ENCODE results near the gene L1TD1.
"Not testable (repeated sequence)": the region's sequence is repeated elsewhere in the genome, so short reads cannot be mapped to it uniquely, and the experiment has no call there.

The L1TD1 gene

DNA sequence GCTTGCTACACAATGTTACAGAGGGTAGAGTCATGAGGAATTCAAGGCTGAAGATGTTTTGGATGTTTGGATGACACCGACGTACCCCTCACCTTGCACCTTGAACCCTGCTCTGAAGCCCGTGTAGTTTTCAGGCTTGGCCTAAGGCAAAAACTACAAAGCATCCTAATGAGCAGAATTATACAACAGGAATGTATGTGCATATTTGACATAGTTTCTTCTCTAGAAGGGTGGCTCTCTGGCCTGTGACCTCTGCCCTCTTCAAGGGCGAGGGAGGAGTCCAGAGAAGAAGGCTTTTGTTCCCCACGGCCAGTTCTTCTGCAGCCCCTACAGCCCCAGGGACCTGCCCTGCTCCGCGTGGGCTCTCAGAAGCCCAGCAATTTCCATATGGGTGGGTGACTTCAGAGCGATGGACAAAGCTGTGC, 43.3 kb downstream of the L1TD1 start:
- DNase-seq, result no peak

DNA sequence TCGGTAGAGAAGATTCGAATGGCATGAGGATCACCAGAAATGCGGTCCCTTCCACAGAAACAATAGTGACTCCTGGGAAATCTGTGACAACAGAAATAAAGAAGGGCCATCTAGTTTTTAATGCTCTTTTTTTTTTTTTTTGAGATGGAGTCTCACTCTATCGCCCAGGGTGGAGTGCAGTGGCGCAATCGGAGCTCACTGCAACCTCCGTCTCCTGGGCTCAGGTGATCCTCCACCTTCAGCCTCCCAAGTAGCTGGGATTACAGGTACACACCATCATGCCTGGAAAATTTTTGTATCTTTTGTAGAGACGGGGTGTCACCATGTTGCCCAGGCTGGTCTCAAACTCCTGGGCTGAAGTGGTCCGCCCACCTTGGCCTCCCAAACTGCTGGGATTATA, 43.9 kb downstream of the L1TD1 start:
- no peak for DNase-seq

DNA sequence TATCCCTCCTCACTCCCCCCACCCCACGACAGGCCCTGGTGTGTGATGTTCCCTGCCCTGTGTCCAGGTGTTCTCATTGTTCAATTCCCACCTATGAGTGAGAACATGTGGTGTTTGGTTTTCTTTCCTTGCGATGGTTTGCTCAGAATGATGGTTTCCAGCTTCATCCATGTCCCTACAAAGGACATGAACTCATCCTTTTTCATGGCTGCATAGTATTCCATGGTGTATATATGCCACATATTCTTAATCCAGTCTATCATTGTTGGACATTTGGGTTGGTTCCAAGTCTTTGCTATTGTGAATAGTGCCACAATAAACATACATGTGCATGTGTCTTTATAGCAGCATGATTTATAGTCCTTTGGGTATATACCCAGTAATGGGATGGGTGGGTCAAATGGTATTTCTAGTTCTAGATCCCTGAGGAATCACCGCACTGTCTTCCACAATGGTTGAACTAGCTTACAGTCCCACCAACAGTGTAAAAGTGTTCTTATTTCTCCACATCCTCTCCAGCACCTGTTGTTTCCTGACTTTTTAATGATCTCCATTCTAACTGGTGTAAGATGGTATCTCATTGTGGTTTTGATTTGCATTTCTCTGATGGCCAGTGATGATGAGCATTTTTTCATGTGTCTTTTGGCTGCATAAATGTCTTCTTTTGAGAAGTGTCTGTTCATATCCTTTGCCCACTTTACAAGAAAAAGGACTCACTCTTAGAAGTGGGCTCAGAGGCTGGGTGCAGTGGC, 45.2 kb downstream of the L1TD1 start:
- not testable (repeated sequence) for DNase-seq

DNA sequence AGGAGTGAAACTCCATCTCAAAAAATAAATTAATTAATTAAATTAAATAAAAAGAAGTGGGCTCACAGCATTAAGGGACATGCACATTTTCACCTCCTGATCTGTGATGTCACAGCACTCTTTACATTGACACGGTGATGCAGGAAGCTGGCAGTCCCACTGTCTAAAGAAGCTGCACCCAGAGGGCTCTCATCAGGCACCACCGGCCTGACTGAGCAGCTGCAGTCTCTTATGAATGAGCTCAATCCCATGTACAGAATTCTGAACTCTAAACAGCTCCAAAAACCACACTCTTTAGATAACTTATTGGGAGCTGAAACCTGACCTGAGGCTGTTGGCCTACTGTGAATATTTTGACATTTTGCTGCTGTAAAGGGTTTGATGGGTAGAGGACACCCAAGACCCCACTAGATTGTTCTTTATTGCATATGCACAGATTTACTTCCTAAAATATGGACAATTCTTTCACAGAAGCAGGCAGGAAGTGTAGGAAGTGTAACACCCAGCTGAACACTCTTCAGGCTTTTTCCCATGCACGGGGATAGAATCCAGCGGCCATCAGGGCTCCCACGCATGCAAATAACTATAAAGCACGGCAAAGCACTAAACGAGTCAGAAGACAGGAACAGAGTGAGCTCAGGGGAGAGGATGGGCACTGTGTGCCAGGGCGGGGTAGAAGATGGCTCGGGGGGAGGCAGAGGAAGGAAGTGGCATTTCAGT, 46.2 kb downstream of the L1TD1 start:
- DNase-seq, result no peak

- DNase-seq, result peak; percentile 64
Observed at GRCh38 chr1:62241371-62242131, 46.9 kb downstream of the L1TD1 start.

DNA sequence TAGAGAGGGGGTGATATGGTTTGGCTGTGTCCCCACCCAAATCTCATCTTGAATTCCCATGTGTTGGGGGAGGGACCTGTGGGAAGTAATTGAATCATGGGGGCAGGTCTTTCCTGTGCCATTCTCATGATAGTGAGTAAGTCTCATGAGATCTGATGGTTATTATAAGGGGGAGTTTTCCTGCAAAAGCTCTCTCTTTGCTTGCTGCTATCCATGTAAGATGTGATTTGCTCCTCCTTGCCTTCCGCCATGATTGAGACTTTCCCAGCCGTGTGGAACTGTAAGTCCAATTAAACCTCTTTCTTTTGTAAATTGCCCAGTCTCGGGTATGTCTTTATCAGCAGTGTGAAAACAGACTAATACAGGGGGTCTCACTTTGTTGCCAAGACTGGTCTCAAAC, 49.7 kb downstream of the L1TD1 start:
- not testable (repeated sequence) for DNase-seq

DNA sequence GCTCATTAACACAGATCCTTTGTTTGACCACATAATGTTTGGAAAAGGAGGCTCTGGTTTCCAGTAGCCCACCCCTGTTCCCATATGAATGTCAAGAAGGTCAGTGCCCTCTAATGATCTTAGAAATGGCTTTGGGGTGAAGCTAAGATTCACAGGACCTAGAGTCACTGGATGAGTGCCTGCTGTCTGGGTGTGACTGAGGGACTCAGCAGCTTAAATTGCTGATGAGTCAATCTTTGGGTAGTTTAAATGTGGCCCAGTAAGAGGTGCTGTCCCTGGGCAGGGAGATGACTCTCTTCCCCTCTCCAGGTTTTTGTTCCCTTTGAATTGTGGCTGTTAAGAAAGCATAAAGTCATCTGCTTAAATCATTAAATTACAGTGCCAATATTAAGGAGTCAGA, 50.6 kb downstream of the L1TD1 start:
- no peak for DNase-seq

DNA sequence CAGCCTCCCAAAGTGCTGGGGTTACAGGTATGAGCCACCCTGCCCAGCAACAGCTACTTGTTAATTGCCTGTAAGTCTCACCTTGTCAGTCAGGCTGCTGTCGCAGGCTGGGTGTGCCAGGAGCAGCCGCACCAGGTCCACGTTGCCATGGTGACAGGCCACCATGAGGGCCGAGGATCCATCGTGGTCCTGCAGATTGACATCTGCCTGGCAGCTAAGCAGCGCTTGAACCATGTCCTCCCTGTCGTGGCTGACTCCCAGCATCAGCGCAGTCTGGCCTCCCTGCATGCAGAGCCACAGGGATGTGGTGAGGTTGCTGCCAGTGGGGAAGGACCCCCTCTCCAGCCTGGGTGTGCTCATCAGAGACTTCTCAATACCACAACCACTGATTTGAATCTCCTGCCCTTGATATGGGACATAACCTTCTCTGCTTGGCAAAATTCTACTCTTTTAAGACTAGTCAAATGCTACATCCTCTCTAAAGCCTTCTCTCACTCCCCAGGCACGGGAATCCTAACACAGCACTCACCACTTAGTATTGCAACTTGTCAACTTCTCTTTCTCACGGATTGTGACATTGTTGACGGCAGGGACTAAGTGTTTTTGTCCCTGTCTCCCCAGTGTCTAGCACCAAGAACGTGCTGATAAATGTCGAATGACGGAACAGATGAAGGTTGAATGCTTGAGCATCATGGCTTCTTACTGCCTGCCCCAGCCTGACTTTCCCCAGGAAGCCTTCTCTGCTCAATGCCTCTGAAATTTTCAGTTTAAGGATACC, 52.9 kb downstream of the L1TD1 start:
- DNase-seq, result peak; percentile 23

- peak; percentile 41 for DNase-seq
Observed at GRCh38 chr1:62250126-62250726, 55.6 kb downstream of the L1TD1 start.

DNA sequence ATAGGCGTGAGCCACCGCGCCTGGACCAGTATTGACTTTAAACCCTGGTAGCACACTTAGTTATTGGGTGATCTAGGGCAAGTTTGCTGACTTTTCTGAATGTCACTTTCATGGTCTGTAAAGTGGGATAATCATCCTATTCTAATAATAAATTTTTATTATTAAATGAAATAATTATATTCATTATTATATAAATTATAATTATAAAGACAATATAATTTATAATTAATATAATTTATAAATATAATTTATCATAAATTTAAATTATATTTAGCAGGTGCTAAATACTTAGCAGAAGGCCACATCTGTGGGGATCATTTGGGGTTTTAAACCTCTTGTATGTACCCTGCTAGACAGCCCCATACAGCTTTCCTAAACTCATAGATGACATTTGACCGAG, 64.9 kb downstream of the L1TD1 start:
- no peak for DNase-seq

DNA sequence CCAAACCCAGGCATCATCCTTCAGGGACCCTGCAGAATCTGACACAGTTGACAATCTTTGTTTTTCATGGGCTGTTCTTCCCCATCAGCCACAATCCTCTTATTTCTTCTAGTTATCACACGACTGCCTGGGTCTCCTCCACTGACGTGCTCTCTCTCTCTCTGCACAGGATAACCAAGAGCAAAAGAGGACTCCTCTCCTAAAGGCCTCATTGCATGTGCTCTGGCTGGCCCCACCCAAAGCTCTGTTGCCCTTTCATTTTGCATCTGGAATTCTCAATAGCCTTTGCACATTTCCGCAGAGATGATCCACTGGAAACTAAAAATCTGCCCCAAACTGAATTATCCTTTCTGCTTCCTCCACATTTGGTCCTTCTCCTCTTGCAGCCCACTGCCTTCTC, 66.0 kb downstream of the L1TD1 start:
- no peak for DNase-seq

Measured in NCI-H2171 treated with DMSO at 0.1 percent for 48 hours (cell line).